ENCODE data around the gene ZNF532.

Gene ZNF532

GRCh38 chr18:58895385-58895784 lies 30.7 kb downstream of the ZNF532 start:
- no peak for DNase-seq (ENCODE audit: low read depth)
- no peak overlapping the region for H3K4me3 ChIP-seq (ENCODE audit: low read length)
- TF ChIP-seq, protein P1, sequence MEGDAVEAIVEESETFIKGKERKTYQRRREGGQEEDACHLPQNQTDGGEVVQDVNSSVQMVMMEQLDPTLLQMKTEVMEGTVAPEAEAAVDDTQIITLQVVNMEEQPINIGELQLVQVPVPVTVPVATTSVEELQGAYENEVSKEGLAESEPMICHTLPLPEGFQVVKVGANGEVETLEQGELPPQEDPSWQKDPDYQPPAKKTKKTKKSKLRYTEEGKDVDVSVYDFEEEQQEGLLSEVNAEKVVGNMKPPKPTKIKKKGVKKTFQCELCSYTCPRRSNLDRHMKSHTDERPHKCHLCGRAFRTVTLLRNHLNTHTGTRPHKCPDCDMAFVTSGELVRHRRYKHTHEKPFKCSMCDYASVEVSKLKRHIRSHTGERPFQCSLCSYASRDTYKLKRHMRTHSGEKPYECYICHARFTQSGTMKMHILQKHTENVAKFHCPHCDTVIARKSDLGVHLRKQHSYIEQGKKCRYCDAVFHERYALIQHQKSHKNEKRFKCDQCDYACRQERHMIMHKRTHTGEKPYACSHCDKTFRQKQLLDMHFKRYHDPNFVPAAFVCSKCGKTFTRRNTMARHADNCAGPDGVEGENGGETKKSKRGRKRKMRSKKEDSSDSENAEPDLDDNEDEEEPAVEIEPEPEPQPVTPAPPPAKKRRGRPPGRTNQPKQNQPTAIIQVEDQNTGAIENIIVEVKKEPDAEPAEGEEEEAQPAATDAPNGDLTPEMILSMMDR (conservative IDR thresholded peaks at IDR 0.05; ENCODE audit: low read depth, low read length), result no peak

GRCh38 chr18:58896268-58896667 lies 31.6 kb downstream of the ZNF532 start:
- no peak for DNase-seq (ENCODE audit: low read depth)
- no peak overlapping the region for H3K4me3 ChIP-seq (ENCODE audit: low read length)
- TF ChIP-seq, protein P1 (conservative IDR thresholded peaks at IDR 0.05; ENCODE audit: low read depth, low read length), result no peak

DNA sequence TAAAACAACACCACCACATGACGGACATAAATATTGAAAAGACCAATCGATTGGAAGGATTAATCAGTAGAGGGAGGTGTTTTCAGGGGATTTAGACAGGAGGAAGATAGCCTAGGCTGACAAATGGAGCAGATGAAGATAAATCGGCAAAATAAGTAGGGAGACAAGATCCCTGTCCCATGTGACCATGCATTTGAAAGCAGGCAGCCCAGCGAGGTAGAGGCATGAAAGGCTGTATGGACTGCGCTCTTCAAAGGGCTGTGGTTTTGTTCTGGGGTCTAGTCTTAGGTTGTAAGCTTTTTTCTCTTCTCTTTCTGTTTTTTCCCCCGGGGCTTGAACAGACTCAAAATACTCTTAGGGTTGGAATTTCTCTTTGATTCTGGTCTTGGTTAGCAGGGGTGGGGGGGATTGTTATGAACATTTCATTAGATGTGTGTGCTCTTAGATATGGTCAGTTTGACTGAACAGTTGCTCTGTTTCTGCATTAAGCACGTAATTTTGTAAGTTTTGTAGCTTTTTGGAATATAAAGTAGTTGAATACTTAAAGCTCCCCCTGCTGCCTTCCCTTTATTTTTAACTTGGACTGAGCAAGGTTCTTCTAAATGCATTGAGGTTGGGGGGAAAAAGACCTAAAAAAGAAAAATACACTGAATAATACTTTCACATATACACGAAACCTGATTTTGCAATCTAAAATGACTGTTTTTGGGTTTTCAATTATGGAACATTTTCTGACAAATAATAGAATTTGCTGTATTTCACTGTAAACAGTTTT lies 32.2 kb downstream of the ZNF532 start:
- TF ChIP-seq, protein P1 (conservative IDR thresholded peaks at IDR 0.05; ENCODE audit: low read depth, low read length), result no peak
- no peak for DNase-seq (ENCODE audit: low read depth)
- H3K4me3 ChIP-seq (ENCODE audit: low read length), result no peak overlapping the region

- no peak overlapping the region for H3K4me3 ChIP-seq (ENCODE audit: low read length)
- TF ChIP-seq, protein P1 (conservative IDR thresholded peaks at IDR 0.05; ENCODE audit: low read depth, low read length), result no peak
- no peak for DNase-seq (ENCODE audit: low read depth)
These were observed 33.5 kb downstream of the ZNF532 start for GRCh38 chr18:58898010-58898799.

GRCh38 chr18:58900015-58900649 lies 35.5 kb downstream of the ZNF532 start:
- no peak overlapping the region for H3K4me3 ChIP-seq (ENCODE audit: low read length)
- no peak for DNase-seq (ENCODE audit: low read depth)
- TF ChIP-seq, protein P1 (conservative IDR thresholded peaks at IDR 0.05; ENCODE audit: low read depth, low read length), result no peak

DNA sequence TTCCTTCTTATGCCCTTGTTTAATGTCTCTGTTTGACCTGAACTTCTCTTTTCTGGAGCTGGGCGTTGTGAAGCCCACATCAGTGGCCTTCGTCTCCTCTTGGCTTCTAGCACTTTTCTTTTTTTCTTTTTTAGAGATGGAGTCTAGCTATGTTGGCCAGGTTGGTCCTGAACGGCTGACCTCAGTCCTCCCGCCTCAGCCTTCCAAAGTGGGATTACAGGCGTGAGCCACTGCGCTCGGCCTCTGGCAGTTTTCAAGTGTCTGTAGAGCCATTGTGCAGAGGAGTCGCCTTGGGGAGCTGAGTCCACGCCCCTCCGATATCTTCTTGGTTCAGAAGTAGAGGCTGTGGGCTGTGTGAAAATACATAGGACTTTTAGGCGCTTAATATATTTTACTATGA lies 36.5 kb downstream of the ZNF532 start:
- no peak overlapping the region for H3K4me3 ChIP-seq (ENCODE audit: low read length)
- DNase-seq (ENCODE audit: low read depth), result no peak
- TF ChIP-seq, protein P1 (conservative IDR thresholded peaks at IDR 0.05; ENCODE audit: low read depth, low read length), result no peak
